GM21423 (cell line): ENCODE data around the gene ABR.

Source experiments
- ATAC-seq: cut with Tn5 transposase; IDR thresholded peaks from one replicate; pipeline ENCODE4 v1.9.1; 2021; ENCODE audit warnings: mild to moderate bottlenecking, moderate library complexity; ENCODE audit not compliant: unreplicated experiment

Gene ABR

DNA sequence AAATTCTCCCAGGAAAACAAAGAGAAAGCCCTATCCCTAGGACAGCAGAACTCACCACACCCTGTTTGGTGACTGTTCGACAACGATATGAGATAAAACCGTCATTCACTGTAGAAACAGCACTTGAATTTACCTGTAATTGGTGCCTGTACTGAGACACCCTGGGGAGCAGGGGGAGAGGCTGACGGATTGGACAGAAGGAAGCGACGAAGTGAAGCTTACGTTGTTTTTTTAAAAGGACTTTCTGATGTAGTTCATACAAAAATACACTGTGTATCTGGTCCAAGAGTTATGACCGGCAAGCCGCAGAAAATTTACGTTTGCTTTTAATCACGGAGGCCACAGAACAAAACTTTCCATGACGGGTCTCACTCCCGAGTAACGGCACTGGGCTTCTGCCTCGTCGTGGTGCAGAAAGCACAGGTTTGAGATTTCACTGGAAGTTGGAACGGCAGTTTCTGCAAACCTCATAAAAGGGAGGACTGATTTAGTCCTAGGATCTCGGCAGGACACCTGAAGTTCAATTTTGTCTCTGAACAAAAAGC lies 209.9 kb downstream of the ABR start:
- ATAC-seq, result no peak

- ATAC-seq, result no peak
Measured at GRCh38 chr17:968812-969730, 210.7 kb downstream of the ABR start.

- ATAC-seq, result no peak
Measured at GRCh38 chr17:967122-967521, 212.7 kb downstream of the ABR start.

GRCh38 chr17:965311-965989 lies 214.3 kb downstream of the ABR start:
- ATAC-seq, result no peak

GRCh38 chr17:964876-965275 lies 214.9 kb downstream of the ABR start:
- ATAC-seq, result no peak

DNA sequence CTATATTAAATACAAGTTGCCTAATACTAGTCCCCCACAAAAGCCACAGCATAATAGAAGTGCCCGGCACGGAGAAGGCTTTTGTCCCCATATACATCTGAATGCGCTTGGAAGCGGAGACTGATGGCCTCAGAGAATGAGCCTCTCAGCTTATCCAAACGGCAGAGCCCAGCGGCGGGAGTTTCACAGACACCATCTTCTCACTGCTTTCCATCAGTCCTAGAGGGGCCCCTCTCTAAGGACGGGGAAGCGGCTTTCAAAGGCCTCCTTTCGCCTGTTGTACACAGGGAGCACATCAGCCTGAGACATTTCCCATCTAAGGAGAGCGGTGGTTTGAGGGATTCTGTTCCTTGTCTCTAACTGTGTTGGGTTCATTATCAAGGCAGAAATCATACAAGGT lies 217.1 kb downstream of the ABR start:
- no peak for ATAC-seq

GRCh38 chr17:962166-962565 lies 217.6 kb downstream of the ABR start:
- no peak for ATAC-seq

GRCh38 chr17:958712-959451 lies 220.9 kb downstream of the ABR start:
- no peak for ATAC-seq

GRCh38 chr17:957856-958421 lies 221.8 kb downstream of the ABR start:
- ATAC-seq, result no peak

GRCh38 chr17:956905-957304 lies 222.9 kb downstream of the ABR start:
- no peak for ATAC-seq

DNA sequence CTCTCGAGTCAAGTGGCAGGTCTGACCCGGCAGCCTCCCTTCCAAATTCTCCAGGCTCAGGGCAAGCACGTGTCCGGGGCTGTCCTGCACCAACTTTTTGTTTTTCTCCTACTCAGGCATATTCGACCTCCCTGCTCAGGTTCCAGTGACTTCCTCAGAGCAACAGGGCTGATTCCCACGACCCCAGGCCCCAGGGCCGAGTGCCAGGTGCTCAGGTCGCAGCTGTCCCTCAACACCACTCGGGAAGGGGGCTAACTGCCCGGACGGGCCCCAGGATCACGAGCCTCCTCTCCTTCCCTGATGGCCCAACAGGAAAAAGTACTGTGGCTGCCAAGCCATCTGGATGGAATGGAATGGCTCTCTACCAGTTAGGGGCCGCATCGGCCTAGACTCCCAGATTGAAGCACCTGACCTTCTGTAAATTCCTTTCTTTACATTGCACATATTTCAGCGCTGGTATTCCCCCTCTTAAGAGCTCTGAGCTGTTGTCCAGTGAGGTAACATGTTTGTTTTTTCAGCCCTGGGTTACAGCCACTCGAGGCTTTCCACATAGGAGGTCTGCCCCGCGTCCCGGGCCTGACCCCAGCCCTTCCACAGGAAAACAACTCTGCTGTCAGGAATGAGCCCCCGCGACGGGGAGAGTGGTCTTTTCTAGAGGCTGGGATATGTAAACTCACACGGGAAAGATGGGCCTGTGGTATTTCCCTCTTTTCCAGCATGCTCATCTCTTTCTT lies 225.2 kb downstream of the ABR start:
- no peak for ATAC-seq

GRCh38 chr17:953767-954166 lies 226.0 kb downstream of the ABR start:
- no peak for ATAC-seq
